Immature natural killer cell (primary cell): ENCODE data around the gene NPIPB5. TPM values are rescaled to one million over a fixed set of nuclear protein-coding genes. Genes with fewer than 3 reads are reported as not detected.
"Not testable (repeated sequence)": the region's sequence is repeated elsewhere in the genome, so short reads cannot be mapped to it uniquely, and the experiment has no call there.

Source experiments
- DNase-seq, 3 donors: peaks; one replicate each; pipeline ENCODE4 v3.0.0; 2022; ENCODE audit warnings: mixed read lengths in 1 of 3
- H3K27ac Mint-ChIP-seq, 6 donors: one replicate each; pipeline ENCODE4 v1.8.0; 2020; ENCODE audit warnings: mixed read lengths in 6 of 6, mild to moderate bottlenecking in 5 of 6, inconsistent platforms in 4 of 6, moderate library complexity in 3 of 6
- H3K27me3 Mint-ChIP-seq, 3 donors: one replicate each; pipeline ENCODE4 v1.8.0; 2020 to 2021; ENCODE audit warnings: low read depth in 3 of 3, mild to moderate bottlenecking in 3 of 3, mixed read lengths in 3 of 3, moderate library complexity in 3 of 3, inconsistent platforms in 1 of 3
- H3K36me3 Mint-ChIP-seq, 3 donors: one replicate each; pipeline ENCODE4 v1.8.0; 2020; ENCODE audit warnings: mixed read lengths in 3 of 3, inconsistent platforms in 2 of 3, mild to moderate bottlenecking in 2 of 3
- H3K4me1 Mint-ChIP-seq, 2 donors: one replicate each; pipeline ENCODE4 v1.8.0; 2020; ENCODE audit warnings: inconsistent platforms in 2 of 2, mild to moderate bottlenecking in 2 of 2, mixed read lengths in 2 of 2, moderate library complexity in 1 of 2
- H3K4me3 Mint-ChIP-seq, 5 donors: one replicate each; pipeline ENCODE4 v1.8.0; 2020; ENCODE audit warnings: mild to moderate bottlenecking in 5 of 5, mixed read lengths in 5 of 5, inconsistent platforms in 3 of 5, moderate library complexity in 3 of 5
- H3K9me3 Mint-ChIP-seq, 6 donors: one replicate each; pipeline ENCODE4 v1.8.0; 2020; ENCODE audit warnings: mild to moderate bottlenecking in 6 of 6, mixed read lengths in 6 of 6, inconsistent platforms in 4 of 6, moderate library complexity in 3 of 6
- polyA plus RNA-seq, 3 donors: library from polyadenylated mRNA; unstranded; fragments of 300-500 nt; fragmentation: Illumina TruSeq; gene quantifications; one replicate each; pipeline ENCODE4 v1.2.3, GENCODE V29; 2021

The NPIPB5 gene
- polyA plus RNA-seq, result 10 to 100 TPM in 1 of 3 donors, under 1 TPM in 2; 0.05 to 15.9 (median 0.54) TPM

GRCh38 chr16:22510591-22510990 is at the start of gene NPIPB5:
Gene NPIPB5, plus strand, starts transcription at chr16:22510891. Its CDS starts 2,911 bp downstream, at chr16:22513802.
- not testable (repeated sequence) for H3K9me3 Mint-ChIP-seq, H3K4me3 Mint-ChIP-seq, H3K27ac Mint-ChIP-seq, DNase-seq, H3K36me3 Mint-ChIP-seq, H3K27me3 Mint-ChIP-seq, H3K4me1 Mint-ChIP-seq

GRCh38 chr16:22468846-22469245 is 41.8 kb upstream of the NPIPB5 start:
- H3K27me3 Mint-ChIP-seq, DNase-seq, H3K27ac Mint-ChIP-seq, H3K4me3 Mint-ChIP-seq, H3K9me3 Mint-ChIP-seq, H3K4me1 Mint-ChIP-seq, H3K36me3 Mint-ChIP-seq: not testable (repeated sequence)

- not testable (repeated sequence) for H3K4me1 Mint-ChIP-seq, H3K4me3 Mint-ChIP-seq, DNase-seq, H3K27ac Mint-ChIP-seq, H3K9me3 Mint-ChIP-seq, H3K27me3 Mint-ChIP-seq, H3K36me3 Mint-ChIP-seq
Measured at GRCh38 chr16:22537996-22538395, 27.3 kb downstream of the NPIPB5 start.

GRCh38 chr16:22544809-22545208 is 34.1 kb downstream of the NPIPB5 start:
- not testable (repeated sequence) for H3K27me3 Mint-ChIP-seq, DNase-seq, H3K36me3 Mint-ChIP-seq, H3K27ac Mint-ChIP-seq, H3K4me1 Mint-ChIP-seq, H3K4me3 Mint-ChIP-seq, H3K9me3 Mint-ChIP-seq

- H3K9me3 Mint-ChIP-seq, H3K4me3 Mint-ChIP-seq, DNase-seq, H3K27me3 Mint-ChIP-seq, H3K27ac Mint-ChIP-seq, H3K4me1 Mint-ChIP-seq, H3K36me3 Mint-ChIP-seq: not testable (repeated sequence)
Measured at GRCh38 chr16:22546630-22547029, 35.9 kb downstream of the NPIPB5 start.

GRCh38 chr16:22547170-22547765 is 36.6 kb downstream of the NPIPB5 start:
- not testable (repeated sequence) for H3K9me3 Mint-ChIP-seq, H3K4me3 Mint-ChIP-seq, H3K36me3 Mint-ChIP-seq, H3K4me1 Mint-ChIP-seq, H3K27me3 Mint-ChIP-seq, H3K27ac Mint-ChIP-seq, DNase-seq

GRCh38 chr16:22549853-22550252 is 39.2 kb downstream of the NPIPB5 start:
- not testable (repeated sequence) for H3K4me1 Mint-ChIP-seq, H3K9me3 Mint-ChIP-seq, DNase-seq, H3K36me3 Mint-ChIP-seq, H3K27ac Mint-ChIP-seq, H3K27me3 Mint-ChIP-seq, H3K4me3 Mint-ChIP-seq

- not testable (repeated sequence) for H3K4me3 Mint-ChIP-seq, H3K9me3 Mint-ChIP-seq, DNase-seq, H3K27me3 Mint-ChIP-seq, H3K4me1 Mint-ChIP-seq, H3K36me3 Mint-ChIP-seq
- H3K27ac Mint-ChIP-seq, result peak overlapping the region in 1 of 6 donors; percentile 65
Measured at GRCh38 chr16:22551143-22551542, 40.5 kb downstream of the NPIPB5 start.

- H3K9me3 Mint-ChIP-seq, H3K36me3 Mint-ChIP-seq, H3K4me3 Mint-ChIP-seq, DNase-seq, H3K27me3 Mint-ChIP-seq, H3K4me1 Mint-ChIP-seq, H3K27ac Mint-ChIP-seq: not testable (repeated sequence)
Measured at GRCh38 chr16:22551651-22552050, 41.0 kb downstream of the NPIPB5 start.

GRCh38 chr16:22556759-22557158 is 46.1 kb downstream of the NPIPB5 start:
- not testable (repeated sequence) for H3K9me3 Mint-ChIP-seq, DNase-seq, H3K27ac Mint-ChIP-seq, H3K36me3 Mint-ChIP-seq, H3K27me3 Mint-ChIP-seq, H3K4me1 Mint-ChIP-seq, H3K4me3 Mint-ChIP-seq

Other genes with a start within 250 kb of the NPIPB5 start
- 10 to 100 TPM in 1 of 3 donors, 1 to 10 TPM in 2; 2.9 to 21.5 (median 6.9) TPM for gene POLR3E, start 213.5 kb upstream of the NPIPB5 start, polyA plus RNA-seq
- gene CDR2, start 136.3 kb upstream of the NPIPB5 start, polyA plus RNA-seq, result 10 to 100 TPM in 2 of 3 donors, 1 to 10 TPM in 1; 9.6 to 21.7 (median 11.3) TPM